EL (cell line): Measurements from ENCODE around the gene KDM2A.

Experiments
- DNase-seq: peaks from one replicate; pipeline ENCODE4 v3.0.0-alpha.2; 2016

Gene KDM2A

GRCh38 chr11:67304511-67305113, 185.5 kb downstream of the KDM2A start:
- DNase-seq = no peak

- DNase-seq = no peak
Observed at GRCh38 chr11:67306769-67307544, 187.9 kb downstream of the KDM2A start.

DNA sequence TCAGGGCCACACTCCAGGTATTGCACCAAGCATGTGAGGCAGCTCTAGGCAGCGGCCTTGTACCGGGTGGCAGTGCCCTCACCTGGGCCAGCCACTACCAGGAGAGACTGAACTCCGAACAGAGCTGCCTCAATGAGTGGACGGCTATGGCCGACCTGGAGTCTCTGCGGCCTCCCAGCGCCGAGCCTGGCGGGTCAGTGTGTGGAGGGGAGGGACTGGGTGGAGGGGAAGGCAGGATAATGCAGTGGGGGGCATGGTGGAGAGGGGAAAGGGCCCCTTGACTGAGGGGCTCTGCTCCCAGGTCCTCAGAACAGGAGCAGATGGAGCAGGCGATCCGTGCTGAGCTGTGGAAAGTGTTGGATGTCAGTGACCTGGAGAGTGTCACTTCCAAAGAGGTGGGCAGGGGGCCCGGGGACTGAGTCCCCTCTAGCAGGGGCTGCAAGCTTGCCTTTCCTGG, 188.5 kb downstream of the KDM2A start:
- no peak for DNase-seq
